Measurements from ENCODE around the gene RILPL1.

DNA sequence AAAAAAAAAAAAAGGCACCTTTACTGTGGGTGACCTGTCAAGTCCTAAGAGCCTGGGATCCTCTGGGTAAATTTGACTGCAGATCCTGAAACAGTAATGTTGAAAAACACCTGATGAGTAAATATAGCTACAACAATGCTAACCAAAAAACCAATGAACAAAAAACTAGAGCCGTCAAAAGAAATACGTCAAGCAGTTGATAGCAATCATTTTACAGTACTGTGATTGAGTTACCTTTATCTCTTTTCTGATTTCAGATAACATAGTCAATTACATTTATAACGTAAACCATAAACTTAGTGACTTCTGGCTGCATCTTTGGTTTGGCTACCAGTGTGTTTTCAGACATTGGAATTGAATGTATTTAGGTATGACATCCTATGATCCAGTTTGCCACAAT lies 44.7 kb upstream of the RILPL1 start:
- TF ChIP-seq POLR2A (IDR thresholded peaks at IDR 0.05; ENCODE audit: extremely low read depth, insufficient read length): no peak
- TF ChIP-seq, protein P1, sequence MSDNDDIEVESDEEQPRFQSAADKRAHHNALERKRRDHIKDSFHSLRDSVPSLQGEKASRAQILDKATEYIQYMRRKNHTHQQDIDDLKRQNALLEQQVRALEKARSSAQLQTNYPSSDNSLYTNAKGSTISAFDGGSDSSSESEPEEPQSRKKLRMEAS (IDR thresholded peaks at IDR 0.05; ENCODE audit: low read depth, low read length): no peak
